Stimulated activated CD8-positive, alpha-beta memory T cell treated with anti-CD3 and anti-CD28 coated beads, Interleukin-4, amount 100 ng/mL, for 1 hour (primary cell): Measurements from ENCODE around the gene PCID2.
"Not testable (repeated sequence)": the region's sequence is repeated elsewhere in the genome, so short reads cannot be mapped to it uniquely, and the experiment has no call there.

Experiments used
- DNase-seq, 2 donors: peaks; one replicate each; pipeline ENCODE4 v3.0.0-alpha.2; 2020; ENCODE audit warnings: low read depth in 2 of 2, low spot score in 1 of 2

The PCID2 gene

DNA sequence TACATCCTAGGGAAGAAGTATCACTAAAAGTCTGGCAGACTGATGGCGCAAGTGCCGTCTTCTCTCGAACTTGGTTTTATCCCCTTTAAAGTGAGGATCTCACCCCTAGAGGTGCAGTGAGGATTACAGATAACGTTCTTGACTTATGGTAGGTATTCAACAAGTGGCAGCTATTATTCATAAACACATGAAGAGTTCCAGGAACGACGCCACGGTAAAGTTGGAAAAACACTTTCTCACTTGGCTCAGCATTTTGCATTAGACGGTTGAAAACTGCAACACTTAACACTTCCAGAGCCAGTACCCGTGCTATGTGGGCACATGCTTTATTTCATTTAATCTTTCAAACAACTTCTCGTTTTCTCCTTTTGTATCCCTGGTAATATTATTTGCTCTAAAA, 41.3 kb downstream of the PCID2 start:
- DNase-seq: no peak

DNA sequence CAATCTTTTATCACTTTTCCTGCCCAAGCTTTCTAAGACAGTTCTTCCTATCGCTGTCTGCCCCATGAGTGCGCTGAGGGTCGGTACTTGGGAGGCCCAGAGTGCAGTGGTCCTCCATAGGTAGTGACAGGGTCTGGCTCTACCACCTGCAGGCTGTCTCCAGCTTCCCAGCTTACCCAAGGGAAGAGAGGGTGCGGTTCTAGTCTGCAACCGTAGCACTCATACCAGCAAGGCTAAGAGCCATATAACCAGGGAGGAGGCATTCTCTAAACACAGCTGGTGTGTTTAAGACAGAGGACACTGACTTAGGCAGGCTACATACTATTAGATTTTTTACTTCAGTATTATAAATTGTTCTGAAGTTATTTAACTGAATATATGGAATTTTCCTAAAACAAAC, 41.8 kb downstream of the PCID2 start:
- DNase-seq: no peak

DNA sequence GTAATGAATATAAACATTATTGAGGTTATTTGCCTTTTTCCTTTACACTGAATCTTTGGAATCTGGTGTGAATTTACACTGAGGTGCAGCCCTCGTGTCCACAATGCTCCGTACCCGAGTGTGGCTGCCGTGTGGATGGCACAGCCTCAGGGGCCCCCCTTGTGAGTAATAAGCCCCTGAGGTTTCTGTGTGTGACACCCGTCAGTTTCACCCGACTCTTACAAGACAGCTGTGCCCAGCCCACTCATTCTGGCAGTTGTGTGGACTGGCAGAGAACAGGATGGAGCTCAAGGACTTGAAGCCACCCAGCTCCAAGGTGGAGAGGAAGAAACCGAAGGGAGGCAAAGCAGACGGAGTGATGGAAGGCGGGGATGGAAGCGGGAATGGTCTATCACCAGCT, 42.2 kb downstream of the PCID2 start:
- no peak for DNase-seq

- no peak for DNase-seq
These were observed 44.0 kb downstream of the PCID2 start for GRCh38 chr13:113164492-113164891.

DNA sequence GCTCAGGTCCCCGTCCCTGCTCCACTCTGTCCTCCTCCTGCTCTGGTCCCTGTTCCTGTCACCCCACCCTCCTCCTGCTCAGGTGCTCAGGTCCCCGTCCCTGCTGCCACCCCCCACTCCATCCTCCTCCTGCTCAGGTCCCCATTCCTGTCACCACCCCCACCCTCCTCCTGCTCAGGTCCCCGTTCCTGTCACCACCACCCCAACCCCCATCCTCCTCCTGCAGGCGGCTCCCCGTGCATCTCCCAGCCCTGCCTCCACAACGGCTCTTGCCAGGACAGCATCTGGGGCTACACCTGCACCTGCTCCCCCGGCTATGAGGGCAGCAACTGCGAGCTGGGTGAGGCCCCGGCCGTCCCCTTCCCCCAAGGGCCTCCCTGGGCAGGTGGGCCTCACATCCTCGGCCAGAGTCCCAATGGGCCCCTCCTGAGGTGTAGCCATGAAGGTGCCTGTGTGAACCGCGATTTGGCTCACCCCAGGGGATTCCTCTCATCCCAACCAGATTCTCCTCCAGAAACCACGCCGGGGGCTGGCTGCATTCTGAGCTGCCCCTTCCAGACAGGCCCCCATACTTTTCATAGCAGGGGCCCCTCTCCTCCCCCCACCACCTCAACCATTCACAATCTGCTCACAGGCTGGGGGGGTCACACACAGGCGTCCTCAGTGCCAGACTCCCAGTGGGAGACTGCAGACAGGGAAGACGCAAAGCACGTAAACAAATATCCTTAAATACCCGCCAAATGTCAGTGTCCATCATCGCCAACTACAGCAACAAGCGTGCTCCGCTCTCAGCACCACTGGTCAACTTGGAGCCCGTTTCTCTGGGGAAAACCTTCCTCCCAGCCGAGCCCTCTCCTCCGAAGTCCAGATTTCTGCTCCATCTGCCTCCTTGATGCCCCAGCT, 45.4 kb downstream of the PCID2 start:
- DNase-seq: no peak

DNA sequence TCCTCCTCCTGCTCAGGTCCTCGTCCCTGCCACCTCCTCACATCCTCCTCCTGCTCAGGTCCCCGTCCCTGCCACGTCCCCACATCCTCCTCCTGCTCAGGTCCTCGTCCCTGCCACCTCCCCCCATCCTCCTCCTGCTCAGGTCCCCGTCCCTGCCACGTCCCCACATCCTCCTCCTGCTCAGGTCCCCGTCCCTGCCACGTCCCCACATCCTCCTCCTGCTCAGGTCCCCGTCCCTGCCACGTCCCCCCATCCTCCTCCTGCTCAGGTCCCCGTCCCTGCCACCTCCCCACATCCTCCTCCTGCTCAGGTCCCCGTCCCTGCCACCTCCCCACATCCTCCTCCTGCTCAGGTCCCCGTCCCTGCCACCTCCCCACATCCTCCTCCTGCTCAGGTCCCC, 46.5 kb downstream of the PCID2 start:
- DNase-seq: not testable (repeated sequence)

- no peak for DNase-seq
These were observed 47.0 kb downstream of the PCID2 start for GRCh38 chr13:113161433-113161832.

- DNase-seq: no peak
These were observed 47.5 kb downstream of the PCID2 start for GRCh38 chr13:113160983-113161382.

DNA sequence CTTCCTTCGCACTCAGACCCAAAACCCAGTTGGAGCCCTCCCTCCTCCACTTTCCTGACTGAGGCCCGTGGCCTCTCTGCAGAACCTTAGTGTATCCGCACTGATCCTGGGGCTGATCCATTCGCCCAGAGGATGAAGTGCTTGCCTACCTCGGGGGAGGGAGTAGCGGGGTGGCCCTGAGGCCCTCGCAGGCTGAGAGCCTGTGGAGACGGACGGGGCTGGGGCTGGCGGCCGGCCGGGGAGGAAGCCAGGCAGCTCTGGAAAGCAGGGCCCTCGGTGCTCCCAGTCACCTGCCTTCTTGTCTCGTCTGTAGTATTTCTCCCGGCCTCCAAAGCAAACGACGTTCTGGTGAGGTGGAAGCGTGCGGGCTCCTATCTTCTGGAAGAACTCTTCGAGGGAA, 48.8 kb downstream of the PCID2 start:
- no peak for DNase-seq

DNA sequence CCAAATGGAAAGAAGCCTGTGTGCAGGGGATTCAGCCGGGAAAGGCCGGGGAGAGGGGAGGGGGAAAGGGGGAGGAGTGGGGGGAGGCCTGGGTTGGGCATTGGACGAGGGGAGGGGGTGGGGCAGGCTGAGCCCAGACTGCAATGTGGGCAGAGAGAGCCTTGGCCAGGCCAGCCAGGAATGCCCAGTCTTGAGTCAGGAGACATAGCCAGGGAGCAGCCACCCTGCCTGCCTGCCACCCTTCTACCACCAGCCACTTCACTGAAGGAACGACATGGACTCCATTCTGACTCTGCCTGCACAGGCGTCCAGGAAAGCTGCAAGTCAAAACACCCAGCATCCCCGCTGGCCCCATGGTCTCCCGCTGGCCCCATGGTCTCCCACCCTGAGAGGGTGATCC, 49.5 kb downstream of the PCID2 start:
- DNase-seq: no peak

DNA sequence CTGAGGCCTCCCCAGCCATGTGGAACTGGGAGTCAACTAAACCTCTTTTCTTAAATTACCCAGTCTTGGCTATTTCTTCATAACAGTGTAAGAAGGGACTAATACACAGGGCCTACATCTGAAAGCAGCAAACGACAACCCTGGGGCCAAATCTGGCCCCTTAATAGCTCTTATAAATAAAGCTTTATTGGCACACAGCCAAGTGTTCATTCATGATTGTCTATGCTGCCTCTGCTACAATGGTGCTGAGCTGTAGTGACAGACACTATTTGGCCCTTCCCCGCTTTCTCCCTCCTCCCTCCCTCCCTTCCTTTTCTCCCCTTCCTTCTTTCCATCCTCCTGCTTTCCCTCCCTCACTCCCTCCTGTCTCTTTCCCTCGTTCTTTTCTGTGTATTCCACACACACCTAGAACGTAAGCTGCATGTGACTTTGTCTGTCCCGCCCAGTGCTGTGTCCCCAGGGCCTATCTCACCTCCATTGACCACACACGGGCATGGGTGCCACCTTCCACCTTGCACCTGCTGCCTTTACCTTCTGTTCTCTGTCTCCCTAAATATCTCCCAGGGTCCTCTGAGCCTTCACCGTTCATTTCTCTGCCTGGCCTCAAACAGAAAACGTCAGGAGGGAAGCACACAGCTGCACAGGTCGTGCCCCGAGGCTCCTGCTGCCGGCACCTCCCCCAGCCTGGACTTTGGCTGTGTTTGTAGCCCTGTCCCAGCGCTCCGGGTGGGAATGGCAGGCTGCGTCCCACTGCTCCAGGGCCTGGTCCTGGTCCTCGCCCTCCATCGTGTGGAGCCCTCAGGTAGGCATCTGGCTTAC, 50.3 kb downstream of the PCID2 start, which contains the start of gene PROZ:
Gene PROZ, plus strand, starts transcription at position 720 of the 819 bp plus-strand sequence. Its CDS starts 13 bp downstream, at position 733.
- no peak for DNase-seq

DNA sequence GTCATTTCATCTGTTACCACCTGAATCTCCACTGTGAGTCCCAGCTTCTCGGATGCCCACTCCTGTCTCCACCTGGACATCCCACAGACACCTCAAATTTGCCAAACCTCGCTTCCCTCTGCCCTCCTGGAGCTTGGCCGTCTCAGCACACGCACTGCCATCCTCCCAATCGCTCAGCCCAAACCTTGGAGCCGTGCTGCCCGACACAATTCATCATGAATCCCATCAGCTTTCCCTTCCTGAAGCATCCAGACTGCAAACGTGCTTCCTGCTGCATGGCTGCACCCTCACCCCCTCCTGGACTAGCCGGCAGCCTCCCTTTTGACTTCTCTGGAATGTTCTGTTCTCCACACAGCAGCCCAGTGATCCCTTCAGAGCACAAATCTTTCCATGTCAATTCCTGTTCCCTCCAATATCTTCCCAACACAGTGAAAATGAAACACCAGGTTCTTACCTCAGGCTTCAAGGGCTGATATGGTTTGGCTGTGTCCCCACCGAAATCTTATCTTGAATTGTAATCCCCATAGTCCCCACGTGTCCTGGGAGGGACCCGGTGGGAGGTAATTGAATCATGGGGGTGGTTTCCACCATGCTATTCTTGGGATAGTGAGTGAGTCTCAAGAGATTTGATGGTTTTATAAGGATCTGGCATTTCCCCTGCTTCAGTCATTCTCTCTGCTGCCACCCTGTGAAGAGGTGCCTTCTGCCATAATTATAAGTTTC, 51.1 kb downstream of the PCID2 start:
- DNase-seq: no peak

DNA sequence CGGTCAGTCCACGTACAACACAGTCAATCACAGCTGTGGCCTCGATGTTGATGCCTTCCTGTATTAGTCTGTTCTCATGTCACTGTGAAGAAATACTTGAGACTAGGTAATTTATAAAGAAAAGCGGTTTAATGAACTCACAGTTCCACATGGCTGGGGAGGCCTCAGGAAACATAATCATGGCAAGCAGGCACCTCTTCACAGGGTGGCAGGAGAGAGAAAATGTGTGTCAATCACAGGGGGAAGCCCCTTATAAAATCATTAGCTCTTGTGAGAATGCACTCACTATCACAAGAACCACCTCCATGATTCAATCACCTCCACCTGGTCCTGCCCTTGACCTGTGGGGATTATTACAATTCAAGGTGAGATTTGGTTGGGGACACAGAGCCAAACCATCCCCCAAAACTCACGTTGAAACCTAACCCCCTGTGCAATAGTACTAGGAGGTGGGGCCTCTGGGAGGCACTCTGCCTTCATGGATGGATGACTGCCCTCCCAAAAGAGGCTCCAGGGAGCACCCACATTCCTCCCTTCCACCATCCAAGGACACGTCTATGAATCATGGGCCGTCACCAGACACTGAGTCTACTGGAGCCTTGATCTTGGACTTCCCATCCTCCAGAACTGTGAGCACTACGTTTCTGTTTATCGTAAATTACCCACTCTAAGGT, 52.4 kb downstream of the PCID2 start:
- no peak for DNase-seq

GRCh38 chr13:113155201-113155600, 53.3 kb downstream of the PCID2 start:
- DNase-seq: no peak

DNA sequence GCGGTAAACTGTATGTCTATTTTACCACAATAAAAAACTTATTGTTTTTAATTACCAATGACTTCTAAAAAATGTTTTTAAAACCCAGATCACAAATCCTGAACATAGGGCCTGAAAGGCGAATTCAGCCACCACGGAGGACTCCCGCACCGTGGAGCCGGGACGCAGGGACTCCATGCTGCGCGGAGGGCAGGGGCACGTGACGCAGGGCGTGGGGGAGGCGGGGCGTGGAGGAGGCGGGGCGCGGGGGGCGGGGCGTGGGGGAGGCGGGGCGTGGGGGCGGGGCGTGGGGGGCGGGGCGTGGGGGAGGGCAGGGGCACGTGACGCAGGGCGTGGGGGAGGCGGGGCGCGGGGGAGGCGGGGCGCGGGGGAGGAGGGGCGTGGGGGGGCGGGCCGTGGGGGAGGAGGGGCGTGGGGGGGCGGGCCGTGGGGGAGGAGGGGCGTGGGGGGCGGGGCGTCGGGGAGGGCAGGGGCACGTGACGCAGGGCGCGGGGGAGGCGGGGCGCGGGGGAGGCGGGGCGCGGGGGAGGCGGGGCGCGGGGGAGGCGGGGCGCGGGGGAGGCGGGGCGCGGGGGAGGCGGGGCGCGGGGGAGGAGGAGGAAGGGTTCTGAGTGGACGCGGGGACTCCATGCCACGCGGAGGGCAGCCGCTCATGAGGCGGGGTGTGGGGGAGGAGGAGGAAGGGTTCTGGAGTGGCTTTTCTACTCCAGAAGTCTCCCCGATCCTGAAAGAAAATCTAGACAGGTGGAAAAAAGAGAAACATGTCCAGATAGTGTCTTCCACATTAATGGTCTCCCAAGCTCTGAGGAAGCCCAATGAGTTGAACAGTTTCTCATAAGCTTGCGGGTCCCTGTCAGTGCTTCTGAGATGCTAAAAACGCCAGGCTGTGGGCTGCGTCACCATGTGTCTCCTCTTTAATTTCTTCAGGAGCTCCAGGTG, 54.4 kb downstream of the PCID2 start:
- DNase-seq: peak; percentile 46 to 60

DNA sequence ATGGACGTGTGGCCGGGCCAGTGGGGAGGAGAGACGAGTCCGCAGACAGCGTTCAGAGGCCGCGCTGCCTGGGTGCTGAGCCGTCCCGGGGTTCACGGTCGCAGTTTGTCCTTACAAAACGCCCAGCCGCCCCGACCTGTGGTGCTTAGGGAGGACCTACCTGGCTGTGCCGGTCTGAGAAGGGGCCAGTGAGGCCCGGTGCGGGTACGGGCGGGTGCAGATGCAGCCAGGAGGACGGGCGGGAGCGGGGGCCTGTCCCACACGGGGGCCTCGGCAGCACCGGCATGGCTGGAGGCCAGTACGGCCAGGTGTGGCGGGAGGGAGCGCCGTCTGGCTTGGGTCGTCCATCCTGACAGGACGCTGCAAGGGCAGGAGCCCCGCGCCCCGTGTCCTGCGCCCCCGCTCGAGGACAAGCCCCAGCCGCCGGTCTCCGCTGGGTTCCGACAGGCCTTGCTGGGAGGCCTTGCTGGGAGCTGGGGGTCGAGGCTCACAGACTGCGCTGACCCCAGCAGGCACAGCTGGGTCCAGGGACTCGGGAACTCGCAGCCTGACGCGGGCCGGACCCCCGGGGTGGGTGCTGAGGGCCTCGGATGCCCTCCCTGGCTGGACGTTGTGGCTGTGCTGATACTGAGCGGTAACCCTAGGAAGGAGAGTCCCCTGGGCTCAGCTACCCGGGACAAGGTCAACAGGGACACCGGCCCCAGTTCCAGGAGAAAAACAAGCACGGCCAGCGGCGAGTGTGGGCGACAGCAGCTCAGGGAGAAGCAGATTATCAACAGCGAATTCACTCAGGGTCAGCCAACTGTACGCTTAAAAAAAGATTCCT, 55.3 kb downstream of the PCID2 start:
- DNase-seq: no peak

DNA sequence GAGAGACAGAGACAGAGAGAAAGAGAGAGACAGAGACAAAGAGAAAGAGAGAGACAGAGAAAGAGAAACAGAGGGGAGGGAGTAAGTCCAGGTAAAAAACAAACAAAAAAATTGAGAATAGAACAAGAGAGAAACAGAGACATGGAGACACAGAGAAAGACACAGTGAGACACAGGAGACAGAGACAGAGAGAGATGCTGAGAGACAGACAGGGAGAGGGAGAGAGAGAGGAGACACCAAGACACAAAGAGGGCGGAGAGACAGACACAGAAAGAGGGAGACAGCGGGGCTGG, 55.8 kb downstream of the PCID2 start:
- DNase-seq: no peak

DNA sequence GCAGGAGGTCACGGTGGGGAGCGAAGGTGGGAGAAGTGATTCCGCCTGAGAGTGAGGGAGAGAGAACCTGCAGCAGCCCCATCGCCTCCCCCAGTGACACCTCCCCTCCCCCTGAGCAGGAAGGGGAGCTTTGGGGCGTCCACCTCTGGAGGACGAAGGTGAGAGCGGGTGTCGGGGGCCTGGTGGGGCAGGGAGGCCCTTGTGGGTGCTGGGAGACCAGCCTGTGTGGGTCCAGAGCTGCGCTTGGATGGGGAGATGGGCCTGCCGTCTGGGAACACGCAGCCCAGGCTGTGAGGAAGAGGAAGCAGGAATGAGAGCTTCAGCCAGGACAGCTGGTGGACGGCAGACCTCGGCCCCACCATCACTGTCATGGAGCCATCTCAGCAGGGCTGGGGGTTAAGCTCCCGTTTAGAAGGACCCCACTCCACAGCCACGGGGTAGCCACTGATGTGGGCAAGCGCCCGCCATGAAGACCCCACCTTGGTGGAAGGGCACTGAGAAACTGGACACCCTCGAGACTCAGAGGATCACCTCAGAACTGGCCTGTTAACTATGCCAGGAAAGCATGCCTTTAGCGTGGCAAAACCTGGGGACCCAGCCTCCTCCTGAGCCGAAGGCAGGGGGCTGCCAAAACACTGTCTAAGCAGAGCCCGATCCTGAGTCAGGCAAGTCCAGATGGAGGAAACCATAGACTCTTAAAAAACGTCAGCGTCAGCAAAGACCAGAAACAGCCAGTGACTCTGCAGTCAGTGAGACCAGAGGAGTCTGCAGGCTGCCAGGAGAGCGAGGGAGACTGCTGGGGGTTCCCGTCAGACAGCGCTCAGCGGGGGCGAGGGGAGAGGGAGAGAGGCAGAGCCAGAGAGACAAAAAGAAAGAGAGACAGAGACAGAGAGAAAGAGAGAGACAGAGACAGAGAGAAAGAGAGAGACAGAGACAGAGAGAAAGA, 56.5 kb downstream of the PCID2 start:
- no peak for DNase-seq
